ENCODE data around the gene EDN2. TPM values are rescaled to one million over a fixed set of nuclear protein-coding genes. Genes with fewer than 3 reads are reported as not detected.

The EDN2 gene
- total and polyA plus RNA-seq, 2 experiments from 2014 or later = not detected

DNA sequence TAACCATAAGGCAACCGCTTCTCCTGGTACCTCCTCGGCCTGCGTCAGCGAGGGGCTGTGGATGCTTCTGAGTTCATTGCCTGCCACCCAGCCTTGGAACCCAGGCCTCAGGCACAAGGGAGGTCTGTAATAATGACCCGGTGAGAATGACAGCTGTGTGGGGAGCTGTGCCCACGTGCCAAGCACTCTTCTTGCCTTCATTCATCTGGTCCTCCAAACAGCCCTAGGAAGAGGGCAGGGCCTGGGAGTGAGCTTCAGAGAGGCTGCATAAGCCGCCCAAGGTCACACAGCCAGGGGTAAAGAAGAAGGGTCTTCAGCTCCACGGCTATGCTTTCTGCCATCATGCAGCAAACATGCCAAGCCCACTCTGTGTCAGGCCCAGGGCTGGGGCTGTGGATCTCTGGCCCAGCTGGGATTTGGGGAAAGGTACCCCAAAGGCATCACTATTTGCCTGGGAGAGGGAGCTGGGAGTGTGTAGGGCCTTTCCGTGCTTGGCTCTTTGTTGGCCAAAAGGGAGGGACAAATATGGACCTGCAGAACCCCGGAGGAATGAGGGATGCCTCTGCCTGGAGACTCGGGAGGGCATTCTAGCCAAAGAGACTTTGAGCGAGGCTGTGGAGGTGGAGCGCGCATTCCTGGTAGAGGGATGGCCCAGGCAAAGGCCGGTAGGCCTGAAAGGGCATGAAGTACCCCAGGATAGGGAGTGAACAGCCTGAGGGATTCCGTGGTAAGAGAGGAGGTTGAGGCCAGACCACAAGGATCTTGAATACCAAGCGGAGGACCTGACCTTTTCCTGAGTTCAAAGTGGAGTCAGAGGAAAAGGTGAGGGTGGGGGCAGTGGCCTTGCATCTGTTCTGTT is 10.1 kb upstream of the EDN2 start:
- H3K79me2 ChIP-seq (ENCODE audit: insufficient read depth) = no peaks in the 10 kb centered on the region
- H2AFZ ChIP-seq = no peak overlapping the region
- no peak overlapping the region for H3K27ac ChIP-seq
- no peaks in the 10 kb centered on the region for H3K27me3 ChIP-seq (replicated peaks; ENCODE audit: insufficient read depth)
- no peak overlapping the region for H3K4me3 ChIP-seq
- no peak overlapping the region for H3K4me2 ChIP-seq (ENCODE audit: unreplicated experiment)
- H3K9me3 ChIP-seq (ENCODE audit: low read depth) = no peaks in the 10 kb centered on the region
- 83 to 88% methylated on average over 17 of the region's 17 CpGs for WGBS, 2 experiments (ENCODE audit: low coverage in 1 of 2, low lambda C conversion rate in 2 of 2, missing lambda C conversion rate in 2 of 2)
- H3K36me3 ChIP-seq (ENCODE audit: low read depth) = no peaks in the 10 kb centered on the region
- peaks cover 23% of the 10 kb centered on the region; the same call in 1 of the 2 replicates for H3K4me1 ChIP-seq (ENCODE audit: insufficient read depth)
- H3K9me2 ChIP-seq (ENCODE audit: insufficient read depth) = no peaks in the 10 kb centered on the region
- in situ Hi-C loops (cut with MboI) = no loop called here
- no peak overlapping the region for H3K9ac ChIP-seq
- H3F3A ChIP-seq (ENCODE audit: insufficient read depth) = no peaks in the 10 kb centered on the region
- TF ChIP-seq EZH2 (IDR thresholded peaks at IDR 0.05; ENCODE audit: insufficient read depth, poor library complexity, severe bottlenecking) (no peak), EZH2phosphoT487 (IDR thresholded peaks at IDR 0.05; ENCODE audit: insufficient read depth, low read depth) (no peak)
- no peaks in the 10 kb centered on the region for H4K20me1 ChIP-seq (ENCODE audit: insufficient read depth)
- no peak for DNase-seq

DNA sequence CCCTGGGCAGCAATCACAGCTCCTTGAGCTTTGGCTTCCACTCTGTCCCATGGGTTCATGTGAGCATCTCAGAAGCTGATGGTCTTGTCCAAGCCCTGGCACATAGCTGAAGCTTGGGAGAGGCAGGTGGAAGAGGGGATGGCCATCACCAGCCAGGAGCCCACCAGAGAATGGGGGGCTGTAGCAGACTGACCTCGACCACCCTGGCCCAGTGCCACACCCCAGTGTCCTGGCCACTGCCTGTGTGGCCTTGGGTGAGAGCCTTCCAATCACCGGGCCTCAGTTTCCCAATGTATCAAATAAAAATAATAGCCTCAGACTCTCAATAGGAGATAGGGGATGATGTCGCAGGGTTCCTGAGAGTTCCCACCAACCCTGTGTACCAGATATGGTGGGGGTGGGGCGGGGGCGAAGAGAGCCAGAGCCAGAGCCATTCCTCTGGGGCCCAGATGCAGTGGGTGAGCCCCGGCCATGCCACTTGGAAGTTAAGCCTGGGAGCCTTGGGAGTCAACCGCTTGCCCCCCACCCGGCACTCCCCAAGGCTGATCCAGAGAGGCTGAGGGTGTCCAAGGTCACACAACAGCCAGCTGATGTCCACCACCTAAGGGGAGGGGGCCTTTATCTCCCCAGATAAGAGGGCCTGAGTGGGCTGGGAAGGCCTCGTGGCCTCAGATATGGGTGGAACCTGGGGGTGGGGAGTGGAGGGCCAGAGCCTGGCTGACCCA is 9.3 kb upstream of the EDN2 start:
- Histone ChIP-seq H4K20me1 (ENCODE audit: insufficient read depth) (no peaks in the 10 kb centered on the region), H3K9me3 (ENCODE audit: low read depth) (no peaks in the 10 kb centered on the region), H3K36me3 (ENCODE audit: low read depth) (no peaks in the 10 kb centered on the region), H3K4me1 (ENCODE audit: insufficient read depth) (peaks cover 19% of the 10 kb centered on the region; the same call in 1 of the 2 replicates), H2AFZ (no peak overlapping the region), H3F3A (ENCODE audit: insufficient read depth) (no peaks in the 10 kb centered on the region), H3K27ac (no peak overlapping the region), H3K27me3 (replicated peaks; ENCODE audit: insufficient read depth) (no peaks in the 10 kb centered on the region), H3K4me2 (ENCODE audit: unreplicated experiment) (no peak overlapping the region), H3K9me2 (ENCODE audit: insufficient read depth) (no peaks in the 10 kb centered on the region), H3K9ac (no peak overlapping the region), H3K4me3 (no peak overlapping the region), H3K79me2 (ENCODE audit: insufficient read depth) (no peaks in the 10 kb centered on the region)
- DNase-seq = no peak
- 96 to 97% methylated on average over 7 to 9 of the region's 9 CpGs for WGBS, 2 experiments (ENCODE audit: low coverage in 1 of 2, low lambda C conversion rate in 2 of 2, missing lambda C conversion rate in 2 of 2)
- TF ChIP-seq EZH2 (IDR thresholded peaks at IDR 0.05; ENCODE audit: insufficient read depth, poor library complexity, severe bottlenecking) (no peak), EZH2phosphoT487 (IDR thresholded peaks at IDR 0.05; ENCODE audit: insufficient read depth, low read depth) (no peak)
- in situ Hi-C loops (cut with MboI) = no loop called here

DNA sequence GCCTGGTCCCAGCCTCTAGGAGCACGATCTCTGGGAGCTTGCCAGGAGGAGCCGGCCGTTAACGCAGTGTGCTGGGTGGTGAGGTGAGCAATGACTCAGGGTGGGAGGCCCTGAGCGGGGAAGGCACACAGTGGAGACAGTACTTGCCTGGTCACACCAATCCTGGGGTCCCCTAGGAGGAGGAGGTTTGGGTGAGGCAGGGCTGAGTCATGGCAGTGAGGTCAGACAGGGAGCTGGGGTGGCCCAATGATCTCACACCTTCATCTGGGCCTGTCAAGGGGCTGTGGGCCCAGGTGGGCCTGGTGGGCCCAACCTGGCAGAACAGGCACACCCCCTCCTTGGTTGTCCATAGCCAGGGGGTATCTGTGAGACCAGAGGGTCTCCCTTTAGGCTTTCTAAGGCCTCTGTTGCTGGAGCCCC is 8.6 kb upstream of the EDN2 start:
- Histone ChIP-seq H3K79me2 (ENCODE audit: insufficient read depth) (no peaks in the 10 kb centered on the region), H3K36me3 (ENCODE audit: low read depth) (no peaks in the 10 kb centered on the region), H3K4me3 (no peak overlapping the region), H4K20me1 (ENCODE audit: insufficient read depth) (no peaks in the 10 kb centered on the region), H3K9me3 (ENCODE audit: low read depth) (no peaks in the 10 kb centered on the region), H3K27me3 (replicated peaks; ENCODE audit: insufficient read depth) (no peaks in the 10 kb centered on the region), H3K9me2 (ENCODE audit: insufficient read depth) (no peaks in the 10 kb centered on the region), H3F3A (ENCODE audit: insufficient read depth) (no peaks in the 10 kb centered on the region), H2AFZ (no peak overlapping the region), H3K4me1 (ENCODE audit: insufficient read depth) (peaks cover 13% of the 10 kb centered on the region; the same call in 1 of the 2 replicates), H3K4me2 (ENCODE audit: unreplicated experiment) (peak overlapping the region; percentile 22), H3K9ac (no peak overlapping the region), H3K27ac (no peak overlapping the region)
- WGBS, 2 experiments (ENCODE audit: low coverage in 1 of 2, low lambda C conversion rate in 2 of 2, missing lambda C conversion rate in 2 of 2) = 3 to 5% methylated on average over 5 of the region's 5 CpGs
- in situ Hi-C loops (cut with MboI) = no loop called here
- TF ChIP-seq EZH2 (IDR thresholded peaks at IDR 0.05; ENCODE audit: insufficient read depth, poor library complexity, severe bottlenecking) (no peak), EZH2phosphoT487 (IDR thresholded peaks at IDR 0.05; ENCODE audit: insufficient read depth, low read depth) (no peak)
- DNase-seq = peak; percentile 94

DNA sequence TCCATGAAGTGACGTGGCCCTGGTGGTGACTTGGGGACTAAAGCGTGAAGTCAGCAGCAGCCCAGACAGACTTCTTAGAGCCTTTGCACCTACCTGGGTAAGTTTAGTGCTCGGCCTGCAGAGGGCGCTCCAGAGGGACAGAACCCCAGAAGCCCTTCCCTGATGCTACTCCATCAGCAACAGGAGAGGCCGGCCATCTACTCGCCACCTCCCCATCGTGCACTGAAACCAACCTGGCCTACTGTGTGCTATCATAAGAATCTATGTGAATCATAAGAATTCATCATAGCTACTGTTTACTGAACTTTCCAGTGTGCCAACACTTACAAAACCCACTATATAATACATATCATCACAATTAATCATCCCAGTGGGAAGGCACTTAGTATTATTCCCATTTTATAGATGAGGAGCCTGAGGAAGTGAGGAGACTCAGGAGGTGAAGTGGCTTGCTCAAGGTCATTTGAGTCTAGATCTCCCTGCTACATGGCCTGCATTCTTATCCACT is 7.9 kb upstream of the EDN2 start:
- no peak overlapping the region for H3K27ac ChIP-seq
- H3K79me2 ChIP-seq (ENCODE audit: insufficient read depth) = no peaks in the 10 kb centered on the region
- 72 to 80% methylated on average over 7 of the region's 7 CpGs for WGBS, 2 experiments (ENCODE audit: low coverage in 1 of 2, low lambda C conversion rate in 2 of 2, missing lambda C conversion rate in 2 of 2)

More for the DNA sequence above, 7.9 kb upstream of the EDN2 start:
- Histone ChIP-seq H3K4me2 (ENCODE audit: unreplicated experiment) (no peak overlapping the region), H3K9me3 (ENCODE audit: low read depth) (no peaks in the 10 kb centered on the region), H3F3A (ENCODE audit: insufficient read depth) (no peaks in the 10 kb centered on the region), H3K36me3 (ENCODE audit: low read depth) (no peaks in the 10 kb centered on the region), H3K4me3 (no peak overlapping the region), H3K9ac (no peak overlapping the region), H3K9me2 (ENCODE audit: insufficient read depth) (no peaks in the 10 kb centered on the region), H2AFZ (no peak overlapping the region), H4K20me1 (ENCODE audit: insufficient read depth) (no peaks in the 10 kb centered on the region), H3K27me3 (replicated peaks; ENCODE audit: insufficient read depth) (no peaks in the 10 kb centered on the region), H3K4me1 (ENCODE audit: insufficient read depth) (peaks cover 12% of the 10 kb centered on the region; the same call in 1 of the 2 replicates)
- in situ Hi-C loops (cut with MboI) = no loop called here
- peak; percentile 34 for DNase-seq
- no peak for TF ChIP-seq EZH2phosphoT487 (IDR thresholded peaks at IDR 0.05; ENCODE audit: insufficient read depth, low read depth)
- no peak for TF ChIP-seq EZH2 (IDR thresholded peaks at IDR 0.05; ENCODE audit: insufficient read depth, poor library complexity, severe bottlenecking)
